NCI-H748 treated with DMSO at 0.1 percent for 48 hours (cell line): ENCODE results near the gene ALG3.

Experiments used
- DNase-seq: peaks from one replicate; lab custom pipeline; 2025; lab: John Stamatoyannopoulos, UW

The ALG3 gene

GRCh38 chr3:184259878-184260723, 11.3 kb upstream of the ALG3 start:
- no peak for DNase-seq

DNA sequence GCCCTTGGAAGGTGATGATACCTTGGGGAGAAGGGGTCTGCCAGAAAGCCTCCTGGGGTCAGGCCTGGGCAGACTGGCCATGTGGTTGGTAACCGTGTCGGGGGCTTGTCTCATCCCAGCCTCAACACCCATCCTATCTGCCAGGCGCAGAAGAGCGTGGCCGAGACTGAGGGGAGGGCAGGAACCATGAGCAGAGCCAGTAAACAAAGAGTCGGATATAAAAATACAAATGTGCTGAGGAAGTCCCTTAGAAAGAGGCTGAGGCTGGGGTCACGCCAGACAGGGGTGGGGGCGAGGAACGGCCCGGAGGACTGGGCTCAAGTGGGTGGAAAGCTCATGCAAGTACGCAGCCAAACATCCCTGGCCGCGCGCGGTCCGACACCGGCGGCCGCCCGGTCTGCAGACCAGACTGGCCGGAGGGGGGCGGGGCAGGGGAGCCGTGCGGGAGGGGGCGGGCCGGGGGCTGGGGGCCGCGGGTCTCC, 10.7 kb upstream of the ALG3 start:
- DNase-seq: no peak

GRCh38 chr3:184258926-184259325, 10.2 kb upstream of the ALG3 start:
- DNase-seq: no peak

GRCh38 chr3:184257083-184257915, 8.5 kb upstream of the ALG3 start:
- DNase-seq: no peak

DNA sequence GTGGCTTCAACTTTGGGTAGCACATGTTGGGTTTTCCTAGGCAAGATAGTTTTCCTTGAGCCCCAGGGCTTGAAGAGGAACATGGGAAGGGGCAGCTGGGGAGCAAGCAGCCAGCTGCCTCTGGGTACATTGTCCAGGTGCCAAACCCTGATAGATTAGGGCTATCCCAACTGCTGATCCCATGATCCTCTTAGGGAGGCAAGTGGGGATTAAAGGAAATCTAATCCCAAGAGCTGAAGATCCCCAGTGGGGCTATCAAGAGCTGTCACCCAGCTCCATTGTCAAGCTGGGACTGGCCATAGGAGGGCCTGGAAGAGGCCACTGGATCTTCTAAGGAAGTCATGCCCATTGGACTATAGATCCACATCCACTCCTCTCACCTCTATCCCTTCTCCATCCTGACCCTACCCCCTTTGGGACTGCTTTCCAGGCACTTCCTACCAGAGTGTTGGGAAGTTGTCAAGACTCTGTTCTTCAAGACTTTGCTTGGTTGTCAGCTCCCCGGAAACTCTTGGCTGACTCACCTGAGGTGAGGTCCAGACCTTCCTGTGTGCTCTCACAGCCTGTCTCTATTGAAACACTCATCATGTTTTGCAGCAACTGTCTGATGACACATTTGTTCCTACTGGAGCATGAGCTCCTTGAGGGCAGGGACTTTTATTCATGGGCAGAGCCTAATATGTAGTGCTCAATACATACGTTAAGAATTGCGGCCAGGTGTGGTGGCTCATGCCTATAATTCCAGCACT, 6.7 kb upstream of the ALG3 start:
- DNase-seq: no peak

GRCh38 chr3:184250167-184250828, 1.5 kb upstream of the ALG3 start:
- peak; percentile 85 for DNase-seq

DNA sequence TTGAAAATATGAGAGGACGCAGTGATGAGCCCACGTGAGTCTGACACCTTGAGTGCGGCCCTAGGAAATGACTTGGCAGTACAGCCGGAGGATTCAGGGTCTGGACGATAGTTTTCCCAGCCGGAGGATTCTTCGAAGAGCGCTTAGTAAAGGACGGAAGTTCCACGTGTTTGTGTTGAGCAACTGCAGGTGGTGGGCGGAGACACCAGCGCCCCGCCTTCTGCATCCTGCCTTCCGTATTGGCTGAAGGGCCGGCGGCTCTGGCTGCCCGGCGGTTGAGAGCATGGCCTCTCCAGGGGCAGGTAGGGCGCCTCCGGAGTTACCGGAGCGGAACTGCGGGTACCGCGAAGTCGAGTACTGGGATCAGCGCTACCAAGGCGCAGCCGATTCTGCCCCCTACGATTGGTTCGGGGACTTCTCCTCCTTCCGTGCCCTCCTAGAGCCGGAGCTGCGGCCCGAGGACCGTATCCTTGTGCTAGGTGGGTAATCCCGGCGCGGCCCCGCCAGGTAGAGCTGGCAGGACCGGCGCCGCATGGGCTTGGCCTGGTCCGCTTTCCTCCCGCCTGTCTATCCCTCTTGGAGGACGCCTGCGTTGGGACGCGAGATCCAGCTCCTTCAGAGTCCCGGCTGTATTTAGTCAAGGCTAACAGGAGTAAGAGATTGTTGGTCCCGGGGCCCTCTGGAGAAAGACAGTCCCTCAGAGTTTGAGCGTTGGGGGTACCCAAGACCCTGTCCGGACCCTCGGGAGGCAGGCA, 827 bp upstream of the ALG3 start, which contains the start of gene EEF1AKMT4:
Gene EEF1AKMT4, plus strand, starts transcription at position 261 of the 755 bp plus-strand sequence. Its CDS starts 23 bp downstream, at position 284.
- DNase-seq: peak; percentile 84

GRCh38 chr3:184242297-184242685, 6.5 kb downstream of the ALG3 start:
- DNase-seq: no peak

GRCh38 chr3:184241447-184242296, 7.1 kb downstream of the ALG3 start:
- no peak for DNase-seq

DNA sequence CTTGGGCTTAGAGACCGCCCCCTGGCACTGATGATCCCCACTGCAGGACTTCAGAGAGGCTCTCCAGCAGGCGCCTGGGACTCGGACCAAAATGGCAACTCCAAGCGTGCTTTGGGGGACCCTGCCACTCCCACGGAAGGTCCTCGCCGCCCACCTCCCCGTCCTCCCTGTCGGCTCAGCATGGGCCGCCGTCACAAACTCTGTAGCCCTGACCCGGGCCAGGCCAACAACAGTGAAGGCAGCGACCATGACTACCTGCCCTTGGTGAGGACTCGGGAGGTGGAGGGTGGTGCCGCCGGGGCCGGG, 7.7 kb downstream of the ALG3 start:
- no peak for DNase-seq

DNA sequence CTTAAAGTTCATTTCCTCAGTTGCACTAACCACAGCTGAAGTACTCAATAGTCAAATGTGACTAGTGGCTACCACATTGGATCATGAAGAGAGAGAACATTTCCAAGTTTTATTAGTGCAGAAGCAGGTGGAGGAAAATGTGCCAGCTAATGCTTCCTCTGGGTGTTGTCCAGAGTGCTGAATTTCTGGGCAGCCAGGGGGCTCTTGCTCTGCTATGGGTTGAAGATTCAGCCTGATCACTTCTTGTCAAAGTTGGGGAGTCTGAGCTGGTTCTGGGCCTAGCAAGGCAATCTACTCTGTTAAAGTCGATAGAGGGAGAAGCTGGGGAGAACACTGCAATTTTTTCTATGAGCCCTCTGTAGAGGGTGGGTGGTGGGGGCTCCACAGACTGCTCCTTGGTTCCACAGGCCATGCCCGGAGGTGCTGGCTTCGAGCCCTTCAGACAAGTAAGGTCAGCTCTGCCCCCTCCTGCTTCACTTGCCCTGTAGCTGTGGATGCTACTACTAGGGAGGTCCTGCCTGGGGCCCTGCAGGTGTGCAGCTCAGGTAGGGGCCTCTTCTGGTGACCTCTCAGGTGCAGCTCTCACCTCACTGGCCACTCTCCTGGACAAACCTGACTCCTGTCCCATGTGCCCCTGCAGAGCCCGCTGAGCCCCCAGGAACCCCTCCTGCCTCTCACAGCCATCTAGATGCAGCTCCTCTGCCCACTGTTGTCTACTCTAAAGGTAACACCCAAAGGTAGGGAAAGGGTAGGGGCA, 8.2 kb downstream of the ALG3 start:
- no peak for DNase-seq

GRCh38 chr3:184239708-184240107, 9.1 kb downstream of the ALG3 start:
- no peak for DNase-seq

GRCh38 chr3:184239221-184239620, 9.5 kb downstream of the ALG3 start:
- no peak for DNase-seq

DNA sequence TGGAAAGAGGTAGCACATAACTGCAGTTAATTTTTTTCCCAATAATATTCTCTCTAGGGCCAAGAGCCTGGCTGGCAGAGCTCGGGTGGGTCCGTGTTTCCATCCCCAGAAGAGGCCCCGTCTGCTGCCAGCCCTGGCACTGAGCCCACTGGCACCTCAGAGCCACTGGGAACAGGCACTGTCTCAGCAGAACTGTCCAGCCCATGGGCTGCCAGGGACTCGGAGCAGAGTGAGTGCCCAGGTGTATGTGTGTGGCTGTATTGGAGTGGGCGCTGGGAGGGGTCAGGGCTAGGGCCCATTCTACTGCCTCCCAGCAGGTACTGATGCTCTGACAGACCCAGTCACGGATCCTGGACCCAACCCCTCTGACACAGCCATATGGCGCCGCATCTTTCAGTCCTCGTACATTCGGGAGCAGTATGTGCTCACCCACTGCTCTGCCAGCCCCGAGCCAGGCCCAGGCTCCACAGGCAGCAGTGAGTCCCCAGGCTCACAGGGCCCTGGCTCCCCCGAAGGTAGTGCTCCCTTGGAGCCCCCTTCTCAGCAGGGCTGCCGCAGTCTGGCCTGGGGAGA, 10.4 kb downstream of the ALG3 start:
- DNase-seq: no peak

DNA sequence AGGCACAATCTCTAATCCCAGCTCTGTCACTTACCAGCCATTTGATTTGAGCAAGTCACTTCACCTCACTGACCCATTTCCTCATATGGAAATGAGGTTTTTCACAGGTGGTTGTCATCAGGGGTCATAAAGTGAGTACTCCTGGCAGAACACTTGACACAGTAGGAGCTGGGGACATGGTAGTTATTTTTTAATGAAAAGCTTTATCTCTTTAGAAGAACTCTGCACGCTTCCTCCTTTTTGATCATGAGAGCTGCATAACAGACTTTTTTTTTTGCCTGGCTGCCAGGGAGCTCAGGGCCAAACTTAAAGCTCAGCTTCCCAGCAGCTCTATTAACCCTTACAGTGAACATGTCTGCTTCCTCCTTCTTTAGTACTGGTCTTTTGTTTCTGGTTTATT, 11.0 kb downstream of the ALG3 start:
- no peak for DNase-seq

DNA sequence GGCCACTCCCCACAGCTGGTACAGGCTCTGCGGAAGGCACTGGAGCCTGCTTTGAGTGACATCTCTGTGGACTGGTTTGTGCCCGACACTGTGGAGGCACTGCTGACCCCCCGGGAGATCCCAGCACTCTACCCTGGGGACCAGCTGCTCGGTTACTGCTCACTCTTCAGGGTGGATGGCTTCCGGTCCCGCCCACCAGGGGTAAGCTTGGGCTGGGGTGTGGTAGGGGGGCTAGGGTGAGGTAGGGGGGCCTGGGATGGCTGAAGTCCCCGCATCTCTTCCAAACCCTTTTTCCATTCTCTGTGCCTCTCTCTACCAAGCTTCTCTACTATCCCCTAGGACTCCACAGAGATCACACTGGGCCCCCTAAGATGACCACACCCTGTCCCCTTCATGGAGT, 11.6 kb downstream of the ALG3 start:
- DNase-seq: no peak

DNA sequence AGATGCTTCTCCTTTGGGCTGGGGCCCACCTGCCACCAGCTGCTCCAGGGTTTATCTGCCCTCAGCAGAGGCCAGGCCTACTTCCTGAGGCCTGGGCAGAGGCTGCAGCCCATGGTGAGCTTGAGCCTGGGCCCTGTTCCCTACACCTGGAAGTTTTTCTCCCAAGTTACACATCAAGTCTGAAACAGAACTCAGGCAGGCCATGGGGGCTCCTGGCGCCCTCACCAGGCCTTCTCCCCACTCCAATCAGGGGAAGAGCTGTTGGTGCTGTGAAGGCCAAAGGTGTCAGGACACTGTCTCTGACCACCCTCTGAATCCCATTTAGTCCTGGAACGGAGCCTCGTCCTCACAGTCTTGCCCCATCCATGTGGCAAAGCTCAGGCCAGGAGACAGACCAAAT, 12.1 kb downstream of the ALG3 start:
- no peak for DNase-seq

DNA sequence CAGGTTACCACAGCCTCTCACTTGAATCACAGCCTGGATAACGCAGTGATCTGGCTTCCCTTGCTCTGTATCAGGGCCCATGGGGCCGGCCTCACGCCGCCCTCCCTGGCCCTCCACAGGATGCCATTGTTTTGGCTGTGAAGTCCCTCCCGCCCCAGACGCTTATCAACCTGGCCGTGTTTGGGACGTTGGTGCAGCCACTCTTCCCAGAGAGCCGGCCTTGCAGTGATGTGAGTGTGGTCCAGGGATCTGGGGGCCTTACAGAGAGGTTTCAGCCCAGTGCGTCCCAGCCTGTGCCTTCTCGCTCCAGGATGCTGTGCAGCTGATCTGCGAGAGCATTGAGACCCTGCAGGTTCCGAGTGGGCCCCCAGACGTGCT, 12.7 kb downstream of the ALG3 start:
- no peak for DNase-seq

- no peak for DNase-seq
Observed at GRCh38 chr3:184235381-184236032, 13.3 kb downstream of the ALG3 start.
